22Rv1 (cell line): Measurements from ENCODE around the gene PEAR1.

Source experiments
- ZFX ChIP-seq: fragments of 450-650 bp; IDR thresholded peaks from 2 replicates; pipeline ENCODE4 v1.6.1; 2017; ENCODE audit warnings: antibody characterized with exemption, borderline replicate concordance
- TF ChIP-seq, protein P1 (sequence below): fragments of 450-650 bp; IDR thresholded peaks from 2 replicates; pipeline ENCODE4 v1.5.1; 2017; ENCODE audit warnings: mild to moderate bottlenecking

DNA sequence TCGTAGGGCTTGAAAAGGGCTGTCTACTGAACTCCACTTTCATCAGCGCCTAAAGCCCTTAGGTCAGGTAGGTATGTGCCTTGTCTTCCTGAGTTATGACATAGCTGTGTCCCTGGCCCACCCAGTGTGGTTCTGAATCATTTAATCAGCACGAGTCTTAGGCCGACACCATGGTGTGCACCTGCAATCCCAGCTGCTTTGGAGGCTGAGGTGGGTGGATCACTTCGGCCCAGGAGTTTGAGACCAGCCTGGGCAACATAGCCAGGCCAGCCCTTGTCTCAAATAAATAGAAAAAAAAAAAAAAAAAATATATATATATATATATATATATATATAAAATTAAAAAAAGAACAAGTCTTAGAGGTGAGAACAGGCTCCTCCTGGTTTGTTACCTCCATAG is 42.7 kb downstream of the PEAR1 start:
- no peak for TF ChIP-seq ZFX
- TF ChIP-seq, protein P1, sequence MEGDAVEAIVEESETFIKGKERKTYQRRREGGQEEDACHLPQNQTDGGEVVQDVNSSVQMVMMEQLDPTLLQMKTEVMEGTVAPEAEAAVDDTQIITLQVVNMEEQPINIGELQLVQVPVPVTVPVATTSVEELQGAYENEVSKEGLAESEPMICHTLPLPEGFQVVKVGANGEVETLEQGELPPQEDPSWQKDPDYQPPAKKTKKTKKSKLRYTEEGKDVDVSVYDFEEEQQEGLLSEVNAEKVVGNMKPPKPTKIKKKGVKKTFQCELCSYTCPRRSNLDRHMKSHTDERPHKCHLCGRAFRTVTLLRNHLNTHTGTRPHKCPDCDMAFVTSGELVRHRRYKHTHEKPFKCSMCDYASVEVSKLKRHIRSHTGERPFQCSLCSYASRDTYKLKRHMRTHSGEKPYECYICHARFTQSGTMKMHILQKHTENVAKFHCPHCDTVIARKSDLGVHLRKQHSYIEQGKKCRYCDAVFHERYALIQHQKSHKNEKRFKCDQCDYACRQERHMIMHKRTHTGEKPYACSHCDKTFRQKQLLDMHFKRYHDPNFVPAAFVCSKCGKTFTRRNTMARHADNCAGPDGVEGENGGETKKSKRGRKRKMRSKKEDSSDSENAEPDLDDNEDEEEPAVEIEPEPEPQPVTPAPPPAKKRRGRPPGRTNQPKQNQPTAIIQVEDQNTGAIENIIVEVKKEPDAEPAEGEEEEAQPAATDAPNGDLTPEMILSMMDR, result no peak
